Measurements from ENCODE around the gene SLC6A1.

- TF ChIP-seq CTCF (IDR thresholded peaks at IDR 0.05), result no peak
- TF ChIP-seq POLR2A (IDR thresholded peaks at IDR 0.05), result no peak
Measured at GRCh38 chr3:10995871-10996270, 3.3 kb downstream of the SLC6A1 start.

Measured in heart left ventricle (tissue), 13 donors.